Measurements from ENCODE around the gene PNPLA7. TPM values are rescaled to one million over a fixed set of nuclear protein-coding genes. Genes with fewer than 3 reads are reported as not detected.
"Not testable (repeated sequence)": the region's sequence is repeated elsewhere in the genome, so short reads cannot be mapped to it uniquely, and the experiment has no call there.

PNPLA7 gene
- total RNA-seq, 4 donors from 2014 or later, result 0.61 to 3.4 (median 0.91) TPM

GRCh38 chr9:137453643-137454081, 96.5 kb downstream of the PNPLA7 start:
- Histone ChIP-seq H3K4me1 (peaks cover 23 to 54% (median 31%) of the 10 kb centered on the region in 3 donors), H3K9me3 (no peaks in the 10 kb centered on the region), H3K27ac (peak overlapping the region in 2 of 4 donors; percentile 36), H3K27me3 (no peaks in the 10 kb centered on the region), H3K4me3 (peak overlapping the region; percentile 30 to 61 (median 48)), H3K36me3 (peaks cover 0 to 42% (median 5%) of the 10 kb centered on the region in 3 donors)
- TF ChIP-seq CTCF (IDR thresholded peaks at IDR 0.05) (no peak), POLR2A (IDR thresholded peaks at IDR 0.05) (no peak)
- no CpG with 5 or more reads among the region's 25 CpGs for WGBS, 2 donors
- intact Hi-C loops (cut with DNase I), result no loop called here
- no peak for DNase-seq

- H3K4me1 ChIP-seq, result peaks cover 16 to 47% (median 24%) of the 10 kb centered on the region in 3 donors
- no peaks in the 10 kb centered on the region for H3K9me3 ChIP-seq
- H3K27me3 ChIP-seq, result no peaks in the 10 kb centered on the region
- peak overlapping the region in 2 of 4 donors; percentile 36 for H3K27ac ChIP-seq
- H3K4me3 ChIP-seq, result peak overlapping the region; percentile 30 to 61 (median 48)
- H3K36me3 ChIP-seq, result peaks cover 0 to 47% (median 5%) of the 10 kb centered on the region in 3 donors
- intact Hi-C loops (cut with DNase I), result no loop called here
- TF ChIP-seq POLR2A (IDR thresholded peaks at IDR 0.05) (no peak), CTCF (IDR thresholded peaks at IDR 0.05) (peak in 1 of 6 experiments; percentile 3)
- DNase-seq, result no peak
- 100% methylated on average over 1 of the region's 43 CpGs; no CpG with 5 or more reads in 1 of the 2 donors for WGBS, 2 donors
Measured at GRCh38 chr9:137452761-137453642, 97.2 kb downstream of the PNPLA7 start.

- Histone ChIP-seq H3K27ac (no peak overlapping the region), H3K36me3 (peaks cover 0 to 43% (median 5%) of the 10 kb centered on the region in 3 donors), H3K4me1 (peaks cover 11 to 39% (median 18%) of the 10 kb centered on the region in 3 donors), H3K9me3 (no peaks in the 10 kb centered on the region), H3K27me3 (no peaks in the 10 kb centered on the region), H3K4me3 (no peak overlapping the region)
- WGBS, 2 donors, result 83 to 94% methylated on average over 1 to 3 of the region's 17 CpGs
- no peak for DNase-seq
- no peak for TF ChIP-seq CTCF (IDR thresholded peaks at IDR 0.05)
- no peak for TF ChIP-seq POLR2A (IDR thresholded peaks at IDR 0.05)
- intact Hi-C loops (cut with DNase I), result no loop called here
Measured at GRCh38 chr9:137452006-137452760, 98.0 kb downstream of the PNPLA7 start.

GRCh38 chr9:137451264-137452005, 98.8 kb downstream of the PNPLA7 start:
- DNase-seq; H3K4me3 ChIP-seq; H3K27ac ChIP-seq; H3K27me3 ChIP-seq; H3K9me3 ChIP-seq; intact Hi-C loops (cut with DNase I): not testable (repeated sequence)
- Histone ChIP-seq H3K36me3 (peaks cover 0 to 38% (median 5%) of the 10 kb centered on the region in 3 donors), H3K4me1 (peaks cover 11 to 32% (median 15%) of the 10 kb centered on the region in 3 donors)
- 94% methylated on average over 3 of the region's 31 CpGs; no CpG with 5 or more reads in 1 of the 2 donors for WGBS, 2 donors

GRCh38 chr9:137450539-137451222, 99.5 kb downstream of the PNPLA7 start:
- peaks cover 11 to 34% (median 20%) of the 10 kb centered on the region in 3 donors for H3K4me1 ChIP-seq
- DNase-seq; H3K4me3 ChIP-seq; H3K9me3 ChIP-seq; intact Hi-C loops (cut with DNase I); H3K27ac ChIP-seq: not testable (repeated sequence)
- peaks cover 0 to 30% (median 5%) of the 10 kb centered on the region in 3 donors for H3K36me3 ChIP-seq
- H3K27me3 ChIP-seq, result peaks cover 0 to 14% (median 0%) of the 10 kb centered on the region in 4 donors
- WGBS, 2 donors, result 47 to 100% methylated on average over 2 to 3 of the region's 24 CpGs
